Tibial artery (tissue), 4 donors: ENCODE data around the gene IPCEF1.

Source experiments
- DNase-seq, 2 donors: peaks; one replicate each; pipeline ENCODE4 v3.0.0-alpha.2; 2019
- H3K27ac ChIP-seq, 2 donors: fragments of 200-600 bp; sonication (generic) in 1 of 2; 1 replicate in 1 of 2; 2 replicates in 1 of 2; pipeline ENCODE4 v1.5.1; 2018 to 2019; ENCODE audit warnings: mild to moderate bottlenecking in 1 of 2
- H3K27me3 ChIP-seq, 2 donors: fragments of 200-600 bp; sonication (generic) in 1 of 2; one replicate each; pipeline versions ENCODE4 v1.5.1 to v1.6.0; 2016 to 2019
- H3K36me3 ChIP-seq, 3 donors: fragments of 200-600 bp; sonication (generic) in 2 of 3; one replicate each; pipeline ENCODE4 v1.5.1; 2016 to 2019; ENCODE audit warnings: mild to moderate bottlenecking in 2 of 3
- H3K4me1 ChIP-seq, 4 donors: fragments of 200-600 bp; sonication (generic) in 2 of 4; 1 replicate in 3 of 4; 2 replicates in 1 of 4; pipeline ENCODE4 v1.5.1; 2016 to 2019
- H3K4me3 ChIP-seq, 2 donors: fragments of 200-600 bp; sonication (generic) in 1 of 2; 1 replicate in 1 of 2; 2 replicates in 1 of 2; pipeline ENCODE4 v1.5.1; 2018 to 2019; ENCODE audit warnings: mild to moderate bottlenecking in 2 of 2
- H3K9me3 ChIP-seq, 3 donors: fragments of 200-600 bp; sonication (generic) in 1 of 3; one replicate each; pipeline ENCODE4 v1.5.1; 2016 to 2019
- intact Hi-C: fragments of 100-400 bp; cut with DNase I; formaldehyde crosslinking; loops from one replicate; pipeline ENCODE4 v1.15.0; 2023; ENCODE audit warnings: low total_unique reads
- TF ChIP-seq, protein P1 (sequence below), 2 experiments: fragments of 200-600 bp in 1 of 2; fragments of 450-650 bp in 1 of 2; IDR thresholded peaks; one replicate each; pipeline ENCODE4 v1.5.1; 2017 to 2019; ENCODE audit warnings: antibody characterized with exemption in 2 of 2, mild to moderate bottlenecking in 1 of 2, moderate library complexity in 1 of 2

The IPCEF1 gene

DNA sequence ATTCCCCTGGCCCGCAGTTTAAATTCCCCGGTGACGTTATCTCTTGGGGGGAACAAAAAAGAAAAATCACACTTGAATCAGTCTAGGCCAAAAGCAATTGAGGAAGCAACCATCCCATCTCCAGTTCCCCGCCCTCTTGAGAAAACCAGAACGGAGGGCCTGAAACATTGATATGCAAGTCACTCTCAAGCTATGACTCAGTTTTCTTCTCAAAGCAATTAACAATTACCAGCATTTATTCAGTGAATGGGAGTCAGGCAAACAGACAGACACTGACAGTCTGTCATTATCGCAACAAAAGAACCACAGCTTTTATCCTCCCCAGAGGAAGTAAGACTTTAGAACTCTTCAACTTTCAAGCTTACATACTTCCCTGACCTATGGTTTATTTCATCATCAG is 216.7 kb downstream of the IPCEF1 start:
- intact Hi-C loops: no loop called here
- Histone ChIP-seq H3K4me3 (no peak overlapping the region), H3K4me1 (no peaks in the 10 kb centered on the region), H3K36me3 (no peaks in the 10 kb centered on the region), H3K27me3 (no peaks in the 10 kb centered on the region), H3K9me3 (no peaks in the 10 kb centered on the region), H3K27ac (no peak overlapping the region)
- TF ChIP-seq, protein P1, sequence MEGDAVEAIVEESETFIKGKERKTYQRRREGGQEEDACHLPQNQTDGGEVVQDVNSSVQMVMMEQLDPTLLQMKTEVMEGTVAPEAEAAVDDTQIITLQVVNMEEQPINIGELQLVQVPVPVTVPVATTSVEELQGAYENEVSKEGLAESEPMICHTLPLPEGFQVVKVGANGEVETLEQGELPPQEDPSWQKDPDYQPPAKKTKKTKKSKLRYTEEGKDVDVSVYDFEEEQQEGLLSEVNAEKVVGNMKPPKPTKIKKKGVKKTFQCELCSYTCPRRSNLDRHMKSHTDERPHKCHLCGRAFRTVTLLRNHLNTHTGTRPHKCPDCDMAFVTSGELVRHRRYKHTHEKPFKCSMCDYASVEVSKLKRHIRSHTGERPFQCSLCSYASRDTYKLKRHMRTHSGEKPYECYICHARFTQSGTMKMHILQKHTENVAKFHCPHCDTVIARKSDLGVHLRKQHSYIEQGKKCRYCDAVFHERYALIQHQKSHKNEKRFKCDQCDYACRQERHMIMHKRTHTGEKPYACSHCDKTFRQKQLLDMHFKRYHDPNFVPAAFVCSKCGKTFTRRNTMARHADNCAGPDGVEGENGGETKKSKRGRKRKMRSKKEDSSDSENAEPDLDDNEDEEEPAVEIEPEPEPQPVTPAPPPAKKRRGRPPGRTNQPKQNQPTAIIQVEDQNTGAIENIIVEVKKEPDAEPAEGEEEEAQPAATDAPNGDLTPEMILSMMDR (IDR thresholded peaks at IDR 0.05): no peak
- DNase-seq: no peak

DNA sequence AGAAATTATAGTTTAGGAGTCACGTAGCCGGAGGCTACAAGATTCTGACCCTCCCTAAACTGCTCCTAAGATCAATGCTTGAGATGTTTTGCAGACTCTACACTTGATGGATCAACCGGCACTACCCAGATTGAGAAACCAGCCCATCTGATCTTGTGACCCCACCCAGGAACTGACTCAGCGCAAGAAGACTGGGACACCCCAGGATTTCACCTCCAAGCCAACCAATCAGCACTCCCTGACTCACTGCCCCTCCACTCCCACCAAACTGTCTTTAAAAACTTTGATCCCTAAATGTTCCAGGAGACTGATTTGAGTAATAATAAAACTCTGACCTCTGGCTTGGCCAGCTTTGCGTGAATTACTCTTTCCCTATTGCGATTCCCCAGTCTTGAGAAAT is 217.8 kb downstream of the IPCEF1 start:
- Histone ChIP-seq H3K27me3 (no peaks in the 10 kb centered on the region), H3K4me3 (no peak overlapping the region), H3K36me3 (no peaks in the 10 kb centered on the region), H3K27ac (no peak overlapping the region), H3K9me3 (no peaks in the 10 kb centered on the region), H3K4me1 (no peaks in the 10 kb centered on the region)
- intact Hi-C loops: no loop called here
- no peak for DNase-seq
- TF ChIP-seq, protein P1 (IDR thresholded peaks at IDR 0.05): no peak

DNA sequence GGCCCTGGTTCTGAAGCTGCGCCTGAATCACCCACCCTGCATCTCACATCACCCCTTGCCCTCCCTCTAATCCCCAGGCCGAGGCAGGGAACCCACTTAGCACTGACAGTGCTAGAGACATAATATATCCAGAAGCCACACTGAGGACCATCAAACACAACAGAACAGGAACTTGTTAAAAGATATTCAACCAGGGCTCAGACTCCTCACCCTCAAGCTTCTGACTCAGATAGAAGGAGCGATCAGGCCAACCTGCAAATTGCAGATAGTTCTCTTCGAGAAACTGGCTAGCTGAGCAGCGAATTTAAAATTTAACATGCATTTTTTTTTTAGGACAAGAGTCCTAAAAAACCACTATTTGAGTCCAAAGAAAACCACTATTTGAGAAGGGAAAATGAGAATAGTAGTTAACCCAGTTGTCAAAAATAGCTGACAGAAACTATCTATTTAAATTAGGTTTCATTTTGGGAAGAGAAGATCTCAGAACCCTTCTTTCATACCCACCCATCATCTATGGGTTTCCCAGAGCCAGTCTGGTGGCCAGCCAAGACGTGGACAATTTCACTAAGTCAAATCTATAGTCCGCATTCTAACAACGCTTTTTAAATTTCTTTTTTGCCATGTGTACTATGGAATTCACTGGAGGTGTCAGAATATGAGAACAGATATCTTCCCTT is 222.0 kb downstream of the IPCEF1 start:
- H3K4me3 ChIP-seq: no peak overlapping the region
- no peak for DNase-seq
- H3K27ac ChIP-seq: no peak overlapping the region
- H3K9me3 ChIP-seq: no peaks in the 10 kb centered on the region
- intact Hi-C loops: no loop called here
- no peaks in the 10 kb centered on the region for H3K4me1 ChIP-seq
- no peaks in the 10 kb centered on the region for H3K36me3 ChIP-seq
- no peaks in the 10 kb centered on the region for H3K27me3 ChIP-seq
- TF ChIP-seq, protein P1 (IDR thresholded peaks at IDR 0.05): no peak

DNA sequence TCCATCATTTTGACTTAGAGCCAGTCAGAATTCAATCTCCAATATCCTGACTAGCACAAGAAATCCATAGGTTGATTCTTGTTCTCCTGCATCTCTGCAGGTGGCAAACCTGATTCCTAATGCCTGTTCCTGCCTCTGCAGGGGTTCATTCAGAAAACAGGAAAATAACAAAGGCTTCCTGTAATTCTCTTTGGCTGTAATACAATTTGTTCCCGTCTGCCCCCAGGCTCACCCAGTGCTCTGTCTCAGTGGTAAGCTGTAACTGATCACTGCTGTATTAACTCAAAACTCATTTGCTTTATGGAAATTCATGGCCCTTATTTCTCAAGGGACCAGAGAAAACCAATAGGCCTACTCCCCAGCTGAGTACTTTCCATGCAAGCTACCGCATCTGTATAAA is 228.9 kb downstream of the IPCEF1 start:
- Histone ChIP-seq H3K9me3 (no peaks in the 10 kb centered on the region), H3K27ac (no peak overlapping the region), H3K4me3 (no peak overlapping the region), H3K27me3 (no peaks in the 10 kb centered on the region), H3K36me3 (no peaks in the 10 kb centered on the region), H3K4me1 (no peaks in the 10 kb centered on the region)
- intact Hi-C loops: no loop called here
- no peak for DNase-seq
- TF ChIP-seq, protein P1 (IDR thresholded peaks at IDR 0.05): no peak

DNA sequence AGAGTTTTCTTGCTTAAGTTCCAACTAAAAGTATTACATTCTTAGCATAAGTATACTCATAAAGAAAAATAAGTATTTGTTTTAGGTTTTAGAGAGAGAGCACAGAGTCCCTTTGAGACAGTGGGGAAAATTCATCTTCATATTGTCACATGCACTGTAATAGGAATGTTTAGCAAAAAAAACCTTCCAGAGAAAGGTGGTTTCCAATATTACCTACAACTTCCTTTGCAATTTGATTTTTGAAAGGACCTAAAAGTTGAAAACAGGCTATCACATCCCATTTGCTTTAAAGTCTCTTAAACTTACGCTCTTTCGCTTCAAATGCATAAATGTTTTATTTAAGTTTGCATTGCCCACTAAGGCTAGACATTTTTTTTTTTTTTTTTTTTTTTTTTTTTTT is 231.2 kb downstream of the IPCEF1 start:
- Histone ChIP-seq H3K4me3 (no peak overlapping the region), H3K27ac (no peak overlapping the region), H3K27me3 (no peaks in the 10 kb centered on the region), H3K9me3 (no peaks in the 10 kb centered on the region), H3K36me3 (no peaks in the 10 kb centered on the region), H3K4me1 (no peaks in the 10 kb centered on the region)
- TF ChIP-seq, protein P1 (IDR thresholded peaks at IDR 0.05): no peak
- DNase-seq: no peak
- intact Hi-C loops: no loop called here
